ENCODE data around the gene MED27.
A peak's percentile ranks its signal among the peaks of the same experiment; 100 is the strongest.

MED27 gene

GRCh38 chr9:131818089-131818488 lies 261.6 kb downstream of the MED27 start:
- in situ Hi-C loops (cut with HindIII; ENCODE audit: low sequenced_read_pairs): loop anchor here (25.0 kb wide), 1 partner anchor 294 kb away; no protein-coding TSS in a partner anchor
- no peak overlapping the region for H3K4me3 ChIP-seq (ENCODE audit: low read depth, low read length)
- DNase-seq (ENCODE audit: low read depth): no peak
- TF ChIP-seq CTCF (IDR thresholded peaks at IDR 0.05; ENCODE audit: low read depth, low read length, missing control alignments): no peak

- no peak for DNase-seq (ENCODE audit: low read depth)
- TF ChIP-seq CTCF (IDR thresholded peaks at IDR 0.05; ENCODE audit: low read depth, low read length, missing control alignments): no peak
- in situ Hi-C loops (cut with HindIII; ENCODE audit: low sequenced_read_pairs): loop anchor here (25.0 kb wide), 1 partner anchor 295 kb away; no protein-coding TSS in a partner anchor
- no peak overlapping the region for H3K4me3 ChIP-seq (ENCODE audit: low read depth, low read length)
Observed at GRCh38 chr9:131817627-131818026, 262.0 kb downstream of the MED27 start.

GRCh38 chr9:131817073-131817472 lies 262.6 kb downstream of the MED27 start:
- no peak for DNase-seq (ENCODE audit: low read depth)
- H3K4me3 ChIP-seq (ENCODE audit: low read depth, low read length): no peak overlapping the region
- no peak for TF ChIP-seq CTCF (IDR thresholded peaks at IDR 0.05; ENCODE audit: low read depth, low read length, missing control alignments)
- in situ Hi-C loops (cut with HindIII; ENCODE audit: low sequenced_read_pairs): loop anchor here (25.0 kb wide), 1 partner anchor 295 kb away; no protein-coding TSS in a partner anchor

GRCh38 chr9:131815970-131816873 lies 263.4 kb downstream of the MED27 start:
- H3K4me3 ChIP-seq (ENCODE audit: low read depth, low read length): no peak overlapping the region
- TF ChIP-seq CTCF (IDR thresholded peaks at IDR 0.05; ENCODE audit: low read depth, low read length, missing control alignments): no peak
- in situ Hi-C loops (cut with HindIII; ENCODE audit: low sequenced_read_pairs): loop anchor here (25.0 kb wide), 1 partner anchor 296 kb away; no protein-coding TSS in a partner anchor
- DNase-seq (ENCODE audit: low read depth): no peak

GRCh38 chr9:131814707-131815106 lies 265.0 kb downstream of the MED27 start:
- no peak overlapping the region for H3K4me3 ChIP-seq (ENCODE audit: low read depth, low read length)
- TF ChIP-seq CTCF (IDR thresholded peaks at IDR 0.05; ENCODE audit: low read depth, low read length, missing control alignments): no peak
- in situ Hi-C loops (cut with HindIII; ENCODE audit: low sequenced_read_pairs): loop anchor here (25.0 kb wide), 1 partner anchor 298 kb away; no protein-coding TSS in a partner anchor
- DNase-seq (ENCODE audit: low read depth): no peak

- no peak for TF ChIP-seq CTCF (IDR thresholded peaks at IDR 0.05; ENCODE audit: low read depth, low read length, missing control alignments)
- in situ Hi-C loops (cut with HindIII; ENCODE audit: low sequenced_read_pairs): loop anchor here (25.0 kb wide), 1 partner anchor 299 kb away; no protein-coding TSS in a partner anchor
- DNase-seq (ENCODE audit: low read depth): peak; percentile 4
- H3K4me3 ChIP-seq (ENCODE audit: low read depth, low read length): no peak overlapping the region
Observed at GRCh38 chr9:131813116-131813515, 266.6 kb downstream of the MED27 start.
